Activated T-helper 2 cell treated with anti-CD3 and anti-CD28 coated beads, Interferon-gamma antibody, Interleukin-2, Interleukin-4, amounts not matched to agents 10 μg/mL and 5 μg/mL and 100 μg/mL, durations not matched to agents 14 hours and 24 hours and 36 hours (primary cell): Measurements from ENCODE around the gene PAK5. TPM values are rescaled to one million over a fixed set of nuclear protein-coding genes. Genes with fewer than 3 reads are reported as not detected.

Source experiments
- DNase-seq: peaks from one replicate; pipeline ENCODE4 v3.0.0; 2021; ENCODE audit warnings: low spot score
- H3K27ac Mint-ChIP-seq: one replicate; pipeline ENCODE4 v1.8.0; 2021; ENCODE audit warnings: mixed read lengths
- H3K27me3 Mint-ChIP-seq: one replicate; pipeline ENCODE4 v1.8.0; 2021; ENCODE audit warnings: low read depth, mixed read lengths
- H3K36me3 Mint-ChIP-seq: one replicate; pipeline ENCODE4 v1.8.0; 2021; ENCODE audit warnings: low read depth, mixed read lengths
- H3K4me1 Mint-ChIP-seq: one replicate; pipeline ENCODE4 v1.8.0; 2021; ENCODE audit warnings: low read depth, mixed read lengths
- H3K4me3 Mint-ChIP-seq: one replicate; pipeline ENCODE4 v1.8.0; 2021; ENCODE audit warnings: low read depth, mild to moderate bottlenecking, moderate library complexity, mixed read lengths
- H3K9me3 Mint-ChIP-seq: one replicate; pipeline ENCODE4 v1.8.0; 2021; ENCODE audit warnings: mixed read lengths
- intact Hi-C: fragments of 100-400 bp; cut with micrococcal nuclease; formaldehyde crosslinking; loops from one replicate; pipeline ENCODE4 v1.15.1; 2023
- total RNA-seq: library from RNA; stranded (reverse); gene quantifications from 2 replicates; pipeline ENCODE4 v1.2.3, GENCODE V29; 2022

PAK5 gene
- total RNA-seq, 1 donor from 2014 or later: not detected

DNA sequence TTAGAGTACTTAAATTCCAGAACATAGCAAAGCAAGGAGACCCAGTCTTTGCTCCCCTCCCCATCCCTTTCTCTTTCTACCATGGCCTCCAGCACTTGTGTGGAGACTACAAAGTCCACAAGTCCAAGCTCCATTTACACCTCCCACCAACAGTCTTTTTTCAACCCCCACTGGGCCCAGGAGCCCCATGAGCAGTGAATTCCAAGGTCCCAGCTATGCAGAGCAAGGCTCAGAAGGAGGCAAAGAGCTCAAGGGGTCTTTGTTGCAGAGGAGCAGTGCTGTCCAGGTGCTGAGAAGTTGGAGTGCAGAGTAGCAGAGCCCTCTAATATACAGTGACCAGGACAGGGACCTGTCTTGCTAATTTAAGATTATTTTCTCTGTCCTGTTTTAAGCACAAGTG lies 9.0 kb downstream of the PAK5 start:
- Mint-ChIP-seq H3K27ac (no peak overlapping the region), H3K9me3 (no peaks in the 10 kb centered on the region), H3K36me3 (no peaks in the 10 kb centered on the region), H3K27me3 (no peaks in the 10 kb centered on the region), H3K4me3 (no peak overlapping the region), H3K4me1 (no peaks in the 10 kb centered on the region)
- DNase-seq: no peak
- intact Hi-C loops: no loop called here

- DNase-seq: no peak
- H3K4me3 Mint-ChIP-seq: no peak overlapping the region
- intact Hi-C loops: no loop called here
- H3K36me3 Mint-ChIP-seq: no peaks in the 10 kb centered on the region
- H3K27ac Mint-ChIP-seq: no peak overlapping the region
- H3K27me3 Mint-ChIP-seq: no peaks in the 10 kb centered on the region
- no peaks in the 10 kb centered on the region for H3K9me3 Mint-ChIP-seq
- H3K4me1 Mint-ChIP-seq: no peaks in the 10 kb centered on the region
Observed at GRCh38 chr20:9817654-9818053, 21.2 kb downstream of the PAK5 start.

GRCh38 chr20:9815632-9816031 lies 23.2 kb downstream of the PAK5 start:
- no peak overlapping the region for H3K4me3 Mint-ChIP-seq
- H3K27ac Mint-ChIP-seq: no peak overlapping the region
- H3K4me1 Mint-ChIP-seq: no peaks in the 10 kb centered on the region
- intact Hi-C loops: no loop called here
- DNase-seq: no peak
- H3K9me3 Mint-ChIP-seq: no peaks in the 10 kb centered on the region
- H3K27me3 Mint-ChIP-seq: no peaks in the 10 kb centered on the region
- no peaks in the 10 kb centered on the region for H3K36me3 Mint-ChIP-seq

DNA sequence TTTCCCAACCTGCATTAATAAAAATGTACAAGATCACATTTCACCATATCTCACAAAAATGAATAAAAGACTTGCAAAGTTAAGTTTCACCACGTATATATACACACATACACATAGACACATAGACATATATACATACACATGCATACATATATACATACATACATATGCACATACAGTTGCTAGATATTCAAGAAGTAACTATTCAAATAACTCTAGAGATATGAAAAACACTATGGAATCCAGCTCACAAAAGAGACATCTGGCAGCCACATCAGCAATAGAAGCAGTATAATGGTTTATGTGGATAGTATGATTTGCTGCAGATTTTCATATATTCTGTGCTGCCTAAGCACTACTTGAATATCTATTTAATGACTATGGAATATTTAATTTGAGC lies 28.1 kb downstream of the PAK5 start:
- H3K27ac Mint-ChIP-seq: no peak overlapping the region
- intact Hi-C loops: no loop called here
- H3K27me3 Mint-ChIP-seq: no peaks in the 10 kb centered on the region
- H3K36me3 Mint-ChIP-seq: no peaks in the 10 kb centered on the region
- no peaks in the 10 kb centered on the region for H3K4me1 Mint-ChIP-seq
- DNase-seq: no peak
- H3K4me3 Mint-ChIP-seq: no peak overlapping the region
- no peaks in the 10 kb centered on the region for H3K9me3 Mint-ChIP-seq

DNA sequence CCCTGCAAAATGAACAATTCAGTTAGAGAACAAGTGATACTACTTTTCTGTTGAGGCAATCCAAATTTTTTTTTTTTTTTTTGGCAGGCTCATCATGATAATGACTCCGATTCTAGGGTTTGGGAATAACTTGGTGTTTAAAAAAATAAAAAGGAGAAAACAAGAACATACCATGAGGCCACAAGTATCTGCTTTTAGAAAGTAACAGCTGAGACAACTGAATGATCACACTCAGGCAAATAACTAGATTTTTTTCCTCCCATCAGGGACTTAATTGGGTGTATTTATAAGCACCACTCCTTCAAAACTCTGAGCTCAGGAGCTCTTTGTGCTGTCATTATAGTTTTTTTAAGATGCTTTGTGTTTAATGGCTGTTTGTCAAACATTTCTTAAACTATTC lies 29.6 kb downstream of the PAK5 start:
- H3K4me1 Mint-ChIP-seq: no peaks in the 10 kb centered on the region
- intact Hi-C loops: no loop called here
- no peak overlapping the region for H3K27ac Mint-ChIP-seq
- no peaks in the 10 kb centered on the region for H3K36me3 Mint-ChIP-seq
- no peak overlapping the region for H3K4me3 Mint-ChIP-seq
- no peaks in the 10 kb centered on the region for H3K27me3 Mint-ChIP-seq
- H3K9me3 Mint-ChIP-seq: no peaks in the 10 kb centered on the region
- no peak for DNase-seq

DNA sequence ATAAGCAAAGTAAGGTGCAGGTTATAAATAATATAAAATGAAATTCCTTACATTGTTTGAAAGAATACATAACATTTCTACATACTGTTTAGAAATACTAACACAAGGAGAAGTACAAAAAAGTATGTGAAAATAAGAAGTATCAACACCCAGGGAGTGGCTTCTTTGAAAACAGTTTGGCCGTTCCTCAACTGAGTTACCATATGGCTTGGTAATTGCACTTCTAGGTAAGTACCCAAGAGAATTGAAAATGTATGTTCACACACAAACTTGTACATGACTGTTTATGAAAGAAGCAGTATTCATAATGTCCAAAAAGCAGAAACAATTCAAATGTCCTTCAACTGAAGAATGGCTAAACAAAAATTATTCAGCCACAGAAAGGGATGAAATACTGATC lies 30.7 kb downstream of the PAK5 start:
- Mint-ChIP-seq H3K27me3 (no peaks in the 10 kb centered on the region), H3K9me3 (no peaks in the 10 kb centered on the region), H3K36me3 (no peaks in the 10 kb centered on the region), H3K4me1 (no peaks in the 10 kb centered on the region), H3K27ac (no peak overlapping the region), H3K4me3 (no peak overlapping the region)
- no peak for DNase-seq
- intact Hi-C loops: no loop called here

GRCh38 chr20:9807136-9807535 lies 31.7 kb downstream of the PAK5 start:
- Mint-ChIP-seq H3K27me3 (no peaks in the 10 kb centered on the region), H3K27ac (no peak overlapping the region)
- intact Hi-C loops: no loop called here

DNA sequence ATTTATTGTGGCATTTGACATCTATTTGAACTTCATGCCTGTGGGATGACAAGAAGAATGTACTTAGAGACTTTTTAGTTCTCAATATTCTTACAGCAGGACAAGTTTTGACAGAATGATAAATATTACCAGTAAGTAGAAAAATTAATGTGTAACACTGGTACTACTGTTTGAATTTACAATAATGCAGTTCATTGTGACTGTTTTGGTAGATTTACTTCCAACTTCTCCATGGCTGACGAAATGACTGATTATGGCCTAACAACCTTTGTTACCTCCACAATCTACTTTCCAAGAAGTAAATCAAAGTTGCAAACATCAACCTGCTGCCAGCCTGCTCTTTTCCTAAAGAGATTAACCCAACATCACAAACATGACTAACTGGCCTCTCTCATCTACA lies 38.5 kb downstream of the PAK5 start:
- no peak overlapping the region for H3K4me3 Mint-ChIP-seq
- no peak overlapping the region for H3K27ac Mint-ChIP-seq
- H3K36me3 Mint-ChIP-seq: no peaks in the 10 kb centered on the region
- no peak for DNase-seq
- H3K4me1 Mint-ChIP-seq: no peaks in the 10 kb centered on the region
- no peaks in the 10 kb centered on the region for H3K27me3 Mint-ChIP-seq
- H3K9me3 Mint-ChIP-seq: no peaks in the 10 kb centered on the region
- intact Hi-C loops: no loop called here

More at GRCh38 chr20:9807136-9807535, 31.7 kb downstream of the PAK5 start:
- H3K9me3 Mint-ChIP-seq: no peaks in the 10 kb centered on the region
- no peak overlapping the region for H3K4me3 Mint-ChIP-seq
- DNase-seq: no peak
- no peaks in the 10 kb centered on the region for H3K36me3 Mint-ChIP-seq
- no peaks in the 10 kb centered on the region for H3K4me1 Mint-ChIP-seq

GRCh38 chr20:9794831-9795230 lies 44.0 kb downstream of the PAK5 start:
- Mint-ChIP-seq H3K27me3 (no peaks in the 10 kb centered on the region), H3K9me3 (peaks cover 9% of the 10 kb centered on the region)

DNA sequence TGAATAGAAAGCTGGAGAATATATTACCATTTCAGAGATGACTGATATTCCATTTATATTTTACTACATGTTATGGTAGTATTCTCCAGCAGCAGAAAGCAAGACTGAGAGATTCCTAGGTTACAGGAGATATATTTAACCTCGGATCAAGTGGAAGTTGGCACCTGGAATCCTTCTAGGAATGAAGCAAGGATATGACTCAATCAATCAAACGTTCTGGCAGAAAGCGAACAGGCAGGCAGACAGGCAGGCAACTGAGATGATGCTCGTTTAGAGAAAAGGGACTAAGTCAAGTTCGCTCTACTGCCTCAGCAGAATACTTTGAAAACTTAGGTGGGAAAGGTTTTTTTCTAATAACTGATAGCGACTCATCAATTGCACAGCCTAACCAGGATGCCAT lies 46.2 kb downstream of the PAK5 start:
- H3K4me1 Mint-ChIP-seq: no peaks in the 10 kb centered on the region
- H3K27me3 Mint-ChIP-seq: no peaks in the 10 kb centered on the region
- intact Hi-C loops: no loop called here
- no peaks in the 10 kb centered on the region for H3K36me3 Mint-ChIP-seq
- H3K9me3 Mint-ChIP-seq: peaks cover 9% of the 10 kb centered on the region
- no peak overlapping the region for H3K4me3 Mint-ChIP-seq
- DNase-seq: no peak
- H3K27ac Mint-ChIP-seq: no peak overlapping the region

More at GRCh38 chr20:9794831-9795230, 44.0 kb downstream of the PAK5 start:
- intact Hi-C loops: no loop called here
- H3K27ac Mint-ChIP-seq: no peak overlapping the region
- H3K4me1 Mint-ChIP-seq: no peaks in the 10 kb centered on the region
- no peak for DNase-seq
- no peaks in the 10 kb centered on the region for H3K36me3 Mint-ChIP-seq
- H3K4me3 Mint-ChIP-seq: no peak overlapping the region

DNA sequence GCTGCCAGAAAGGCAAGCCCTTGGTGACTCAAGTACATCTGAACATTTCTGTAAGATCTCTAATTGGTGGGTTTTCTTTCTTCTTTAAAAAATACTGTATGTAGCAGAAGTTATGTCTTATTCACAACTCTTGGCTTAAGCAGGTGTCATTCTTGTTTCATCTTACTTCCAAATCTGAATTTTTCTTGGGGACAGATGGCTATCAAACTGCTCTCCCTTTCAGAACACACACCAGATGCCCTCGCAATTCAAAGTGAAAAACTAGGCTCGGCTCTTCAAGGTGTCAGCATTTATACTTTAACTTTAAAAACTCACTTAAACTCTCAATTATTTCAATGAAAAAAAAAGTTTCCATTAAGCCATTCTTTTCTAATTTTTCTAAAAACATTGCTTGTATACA lies 49.7 kb downstream of the PAK5 start:
- Mint-ChIP-seq H3K4me3 (no peak overlapping the region), H3K27me3 (no peaks in the 10 kb centered on the region), H3K36me3 (no peaks in the 10 kb centered on the region), H3K4me1 (no peaks in the 10 kb centered on the region), H3K27ac (no peak overlapping the region), H3K9me3 (peaks cover 9% of the 10 kb centered on the region)
- no peak for DNase-seq
- intact Hi-C loops: no loop called here

DNA sequence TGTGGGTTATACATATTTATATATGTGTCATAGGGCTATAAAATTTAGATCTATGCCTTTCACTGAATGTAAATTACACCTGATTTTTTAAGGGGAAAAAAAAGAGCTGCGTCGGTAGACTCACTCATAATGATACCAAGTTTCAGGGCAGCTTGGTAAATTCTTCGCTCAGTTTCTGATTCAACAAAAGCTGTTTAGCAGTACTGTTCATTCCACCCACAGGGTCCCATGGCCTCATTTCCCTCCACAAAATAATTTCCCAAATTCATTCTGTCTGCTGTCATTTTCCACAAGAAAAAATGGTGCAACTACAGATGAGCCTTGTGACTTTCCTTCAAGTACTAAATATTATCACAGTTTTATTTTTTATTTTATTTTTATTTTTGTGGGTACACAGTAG lies 63.7 kb downstream of the PAK5 start:
- H3K4me1 Mint-ChIP-seq: no peaks in the 10 kb centered on the region
- peaks cover 5% of the 10 kb centered on the region for H3K9me3 Mint-ChIP-seq
- H3K36me3 Mint-ChIP-seq: no peaks in the 10 kb centered on the region
- DNase-seq: no peak
- no peak overlapping the region for H3K4me3 Mint-ChIP-seq
- no peak overlapping the region for H3K27ac Mint-ChIP-seq
- H3K27me3 Mint-ChIP-seq: no peaks in the 10 kb centered on the region
- intact Hi-C loops: no loop called here

DNA sequence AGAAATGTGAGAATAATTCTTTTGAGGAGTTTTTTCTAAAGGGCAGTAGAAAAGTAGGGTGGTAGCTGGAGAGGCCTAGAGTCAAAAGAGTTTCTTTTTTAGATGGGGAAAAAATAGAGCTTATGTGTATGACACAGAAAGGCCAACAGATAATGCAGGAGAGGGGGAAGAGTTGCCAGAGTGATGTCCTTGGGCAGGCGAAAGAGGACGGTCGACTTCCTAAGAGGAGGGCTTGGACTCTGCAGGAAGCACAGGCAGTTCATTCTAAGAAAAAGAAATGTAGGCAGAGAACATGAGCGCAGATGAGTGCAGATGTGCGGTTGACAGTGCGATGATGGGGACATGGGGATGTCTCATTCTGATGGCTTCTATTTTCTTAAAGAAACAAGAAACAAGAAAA lies 68.9 kb downstream of the PAK5 start:
- Mint-ChIP-seq H3K4me1 (no peaks in the 10 kb centered on the region), H3K9me3 (peaks cover 5% of the 10 kb centered on the region), H3K27me3 (no peaks in the 10 kb centered on the region), H3K36me3 (no peaks in the 10 kb centered on the region), H3K27ac (no peak overlapping the region), H3K4me3 (no peak overlapping the region)
- DNase-seq: no peak
- intact Hi-C loops: no loop called here

- no peaks in the 10 kb centered on the region for H3K36me3 Mint-ChIP-seq
- intact Hi-C loops: no loop called here
- no peaks in the 10 kb centered on the region for H3K27me3 Mint-ChIP-seq
Observed at GRCh38 chr20:9761476-9761875, 77.4 kb downstream of the PAK5 start.

More at GRCh38 chr20:9761476-9761875, 77.4 kb downstream of the PAK5 start:
- no peak for DNase-seq
- no peak overlapping the region for H3K4me3 Mint-ChIP-seq
- peaks cover 23% of the 10 kb centered on the region for H3K9me3 Mint-ChIP-seq
- no peaks in the 10 kb centered on the region for H3K4me1 Mint-ChIP-seq
- H3K27ac Mint-ChIP-seq: no peak overlapping the region
